ENCODE measurements around the gene ITGB3BP.
"Not testable (repeated sequence)": the region's sequence is repeated elsewhere in the genome, so short reads cannot be mapped to it uniquely, and the experiment has no call there.

The ITGB3BP gene

DNA sequence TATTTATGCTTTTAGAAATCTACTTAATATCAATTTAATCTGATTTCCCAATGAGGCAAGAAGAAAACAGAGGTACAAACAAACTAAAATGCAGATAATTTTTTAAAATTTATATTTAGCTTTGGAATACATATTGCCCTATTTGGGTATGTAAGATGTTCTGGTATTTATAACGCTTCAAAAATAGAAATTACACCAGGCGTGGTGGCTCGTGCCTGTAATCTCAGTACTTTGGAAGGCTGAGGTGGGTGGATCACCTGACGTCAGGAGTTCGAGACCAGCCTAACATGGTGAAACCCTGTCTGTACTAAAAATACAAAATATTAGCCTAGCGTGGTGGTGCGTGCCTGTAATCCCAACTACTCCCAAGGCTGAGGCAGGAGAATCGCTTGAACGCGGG lies 13.3 kb downstream of the ITGB3BP start:
- in situ Hi-C loops (cut with MboI; ENCODE audit: low sequenced_read_pairs), result no loop called here

- in situ Hi-C loops (cut with MboI; ENCODE audit: low sequenced_read_pairs), result no loop called here
Observed at GRCh38 chr1:63506782-63507181, 16.2 kb downstream of the ITGB3BP start.

GRCh38 chr1:63501256-63501655 lies 21.8 kb downstream of the ITGB3BP start:
- in situ Hi-C loops (cut with MboI; ENCODE audit: low sequenced_read_pairs), result no loop called here

DNA sequence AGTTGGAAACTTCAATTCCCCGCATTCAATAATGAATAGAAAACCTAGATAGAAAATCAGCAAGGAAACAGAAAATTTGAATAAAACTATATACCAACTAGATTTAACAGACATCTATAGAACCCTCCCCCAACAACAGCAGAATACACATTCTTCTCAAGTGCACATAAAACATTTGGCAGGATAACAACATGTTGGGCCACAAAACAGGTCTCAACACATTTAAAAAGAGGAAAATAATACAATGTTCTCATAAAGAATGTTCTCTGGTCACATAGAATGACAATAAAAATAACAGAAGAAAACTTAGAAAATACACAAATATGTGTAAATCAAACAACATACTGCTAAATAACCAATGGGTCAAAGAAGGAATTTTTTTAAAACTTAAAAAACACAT lies 24.9 kb downstream of the ITGB3BP start:
- in situ Hi-C loops (cut with MboI; ENCODE audit: low sequenced_read_pairs), result no loop called here

GRCh38 chr1:63497577-63497976 lies 25.4 kb downstream of the ITGB3BP start:
- in situ Hi-C loops (cut with MboI; ENCODE audit: low sequenced_read_pairs), result no loop called here

GRCh38 chr1:63487336-63488065 lies 35.5 kb downstream of the ITGB3BP start:
- in situ Hi-C loops (cut with MboI; ENCODE audit: low sequenced_read_pairs), result no loop called here

- in situ Hi-C loops (cut with MboI; ENCODE audit: low sequenced_read_pairs), result no loop called here
Observed at GRCh38 chr1:63486629-63487028, 36.4 kb downstream of the ITGB3BP start.

- in situ Hi-C loops (cut with MboI; ENCODE audit: low sequenced_read_pairs), result no loop called here
Observed at GRCh38 chr1:63480057-63480456, 43.0 kb downstream of the ITGB3BP start.

DNA sequence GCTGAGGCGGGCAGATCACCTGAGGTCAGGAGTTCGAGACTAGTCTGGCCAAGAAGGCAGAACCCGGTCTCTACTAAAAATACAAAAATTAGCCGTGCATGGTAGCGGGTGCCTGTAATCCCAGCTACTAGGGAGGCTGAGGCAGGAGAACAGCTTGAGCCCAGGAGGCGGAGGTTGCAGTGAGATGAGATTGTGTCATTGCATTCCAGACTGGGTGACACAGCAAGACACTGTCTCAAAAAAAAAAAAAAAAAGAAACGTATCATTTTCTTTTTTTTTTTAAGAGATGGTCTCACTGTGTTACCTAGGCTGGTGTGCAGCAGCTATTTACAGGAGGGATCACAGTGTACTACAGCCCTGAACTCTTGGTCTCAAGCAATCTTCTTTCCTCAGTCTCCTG lies 47.3 kb downstream of the ITGB3BP start:
- in situ Hi-C loops (cut with MboI; ENCODE audit: low sequenced_read_pairs), result no loop called here

GRCh38 chr1:63468683-63469082 lies 54.3 kb downstream of the ITGB3BP start:
- in situ Hi-C loops (cut with MboI; ENCODE audit: low sequenced_read_pairs), result not testable (repeated sequence)

- in situ Hi-C loops (cut with MboI; ENCODE audit: low sequenced_read_pairs), result no loop called here
Observed at GRCh38 chr1:63466759-63467158, 56.3 kb downstream of the ITGB3BP start.

DNA sequence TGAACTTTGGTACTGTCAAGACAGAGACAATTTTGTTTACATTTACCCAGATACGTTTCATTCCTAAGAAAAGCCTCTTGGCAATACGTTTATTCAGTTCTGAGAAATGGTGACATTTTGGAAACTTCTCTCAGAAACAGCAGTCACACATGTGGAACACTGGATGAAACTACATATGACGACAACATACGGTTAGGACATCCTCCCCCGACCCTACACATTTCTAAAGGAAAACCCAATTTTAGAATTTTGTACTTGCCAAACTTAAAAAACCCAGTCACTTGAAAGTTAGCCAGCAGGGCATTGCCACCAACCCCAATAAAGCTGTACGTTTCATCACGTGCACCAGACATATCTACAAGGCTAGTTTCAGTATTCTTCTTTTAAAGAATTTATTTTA lies 56.8 kb downstream of the ITGB3BP start:
- in situ Hi-C loops (cut with MboI; ENCODE audit: low sequenced_read_pairs), result no loop called here

DNA sequence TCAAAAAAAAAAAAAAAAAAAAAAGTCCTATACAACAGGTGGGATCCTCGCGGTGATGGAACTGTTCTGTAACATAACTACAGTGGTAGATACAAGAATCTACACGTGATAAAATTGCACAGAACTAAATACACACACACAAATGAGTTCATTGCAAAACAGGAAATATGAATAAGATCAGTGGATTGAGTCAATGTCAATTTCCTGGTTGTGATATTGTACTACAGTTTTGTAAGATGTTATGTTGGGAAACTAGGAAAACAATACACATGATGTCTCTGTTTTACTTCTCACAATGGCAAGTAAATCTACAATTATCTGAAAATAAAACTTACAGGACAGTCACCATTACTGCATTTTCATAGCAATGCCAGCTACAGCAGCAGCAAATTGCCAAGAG lies 59.8 kb downstream of the ITGB3BP start:
- in situ Hi-C loops (cut with MboI; ENCODE audit: low sequenced_read_pairs), result no loop called here

- in situ Hi-C loops (cut with MboI; ENCODE audit: low sequenced_read_pairs), result no loop called here
Observed at GRCh38 chr1:63461661-63462230, 61.3 kb downstream of the ITGB3BP start.

DNA sequence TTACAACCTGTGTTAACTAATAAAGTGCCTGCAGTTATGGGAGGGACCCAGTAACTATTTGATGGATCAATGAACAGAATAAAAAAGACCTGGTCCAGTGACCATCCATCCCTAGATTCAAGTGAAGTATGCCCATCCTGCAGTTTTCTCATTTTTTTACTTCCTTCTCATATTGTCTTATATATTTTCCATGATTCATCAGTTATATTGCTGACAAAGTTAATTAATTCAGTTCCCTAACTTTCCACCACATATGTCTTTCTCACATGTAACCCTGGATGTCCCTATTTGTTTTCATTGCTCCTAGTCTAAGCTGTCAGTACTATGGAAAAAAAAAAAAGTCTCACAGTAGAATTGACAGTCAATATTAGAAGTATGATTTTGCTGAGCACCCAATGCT lies 64.3 kb downstream of the ITGB3BP start:
- in situ Hi-C loops (cut with MboI; ENCODE audit: low sequenced_read_pairs), result no loop called here

DNA sequence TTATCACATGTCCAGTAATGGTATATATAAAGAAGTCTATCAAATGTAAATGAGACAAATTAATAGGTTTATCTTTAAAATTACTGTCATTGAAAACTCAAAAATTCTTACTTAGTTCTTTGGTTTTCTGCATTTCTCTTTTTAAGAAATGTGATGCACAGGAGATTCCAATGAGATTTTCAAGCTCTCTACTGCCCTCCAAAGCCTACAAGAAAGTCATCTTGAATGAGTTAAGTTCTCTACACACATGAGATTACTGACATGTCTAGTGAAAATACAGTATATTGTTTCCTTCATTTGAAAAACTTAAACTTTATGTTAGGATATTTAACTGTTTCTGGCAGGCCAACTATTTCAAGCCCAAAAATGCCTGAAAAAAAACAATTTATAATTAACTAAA lies 68.8 kb downstream of the ITGB3BP start:
- in situ Hi-C loops (cut with MboI; ENCODE audit: low sequenced_read_pairs), result no loop called here

- in situ Hi-C loops (cut with MboI; ENCODE audit: low sequenced_read_pairs), result no loop called here
Observed at GRCh38 chr1:63453232-63453631, 69.8 kb downstream of the ITGB3BP start.

DNA sequence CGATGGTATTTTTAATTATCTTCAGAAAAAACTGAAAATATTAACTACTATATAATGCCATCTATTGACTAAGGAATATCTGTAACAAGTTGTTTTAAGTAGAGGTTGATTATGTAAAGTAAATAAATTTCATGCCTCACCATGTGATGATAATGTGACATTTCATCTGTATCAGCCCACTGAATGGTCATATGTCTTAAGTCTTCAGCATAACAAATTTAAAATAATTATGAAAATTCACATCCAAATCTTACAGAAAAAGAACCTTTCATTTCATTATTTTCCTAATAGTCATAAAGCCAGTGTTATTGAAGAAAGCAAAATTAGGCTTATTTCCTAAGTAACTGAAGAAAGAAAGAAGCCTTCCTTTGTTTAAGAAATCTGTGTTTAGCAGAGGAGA lies 72.6 kb downstream of the ITGB3BP start:
- in situ Hi-C loops (cut with MboI; ENCODE audit: low sequenced_read_pairs), result no loop called here

GRCh38 chr1:63448731-63449246 lies 74.2 kb downstream of the ITGB3BP start:
- in situ Hi-C loops (cut with MboI; ENCODE audit: low sequenced_read_pairs), result no loop called here

GRCh38 chr1:63442141-63442475 lies 80.9 kb downstream of the ITGB3BP start:
- in situ Hi-C loops (cut with MboI; ENCODE audit: low sequenced_read_pairs), result no loop called here

GRCh38 chr1:63435161-63435560 lies 87.9 kb downstream of the ITGB3BP start:
- in situ Hi-C loops (cut with MboI; ENCODE audit: low sequenced_read_pairs), result no loop called here

- in situ Hi-C loops (cut with MboI; ENCODE audit: low sequenced_read_pairs), result no loop called here
Observed at GRCh38 chr1:63429281-63429680, 93.7 kb downstream of the ITGB3BP start.

- in situ Hi-C loops (cut with MboI; ENCODE audit: low sequenced_read_pairs), result no loop called here
Observed at GRCh38 chr1:63428815-63429214, 94.2 kb downstream of the ITGB3BP start.

Data from HL-60/S4 treated with retinoic acid at 250 ng/mL for 4 days and 3 days (cell line).